Neural cell (in vitro differentiated cells): ENCODE results near the gene BICRAL. TPM values are rescaled to one million over a fixed set of nuclear protein-coding genes. Genes with fewer than 3 reads are reported as not detected.

Experiments
- H2AFZ ChIP-seq: fragments of 200-600, 300-800 bp; sonication (generic), shearing (Covaris generic); 2 replicates; pipeline ENCODE4 v1.6.0; 2014; ENCODE audit warnings: low read depth, mild to moderate bottlenecking, antibody characterized with exemption, low read length, moderate library complexity
- H3F3A ChIP-seq: fragments of 200-600 bp; shearing (Covaris generic); 2 replicates; pipeline ENCODE4 v1.6.1; 2016; ENCODE audit warnings: mild to moderate bottlenecking, moderate library complexity, mixed read lengths, antibody characterized with exemption, low read length; ENCODE audit not compliant: insufficient read depth, poor library complexity, severe bottlenecking
- H3K27ac ChIP-seq: fragments of 200-600, 300-800 bp; sonication (generic), shearing (Covaris generic); 2 replicates; pipeline ENCODE4 v1.5.1; 2014; ENCODE audit warnings: mild to moderate bottlenecking, low read length, moderate library complexity
- H3K27me3 ChIP-seq: fragments of 300-800, 200-600 bp; sonication (generic), shearing (Covaris generic); 2 replicates; pipeline ENCODE4 v1.6.0; 2014; ENCODE audit warnings: mild to moderate bottlenecking, low read depth, low read length, moderate library complexity; ENCODE audit not compliant: insufficient read depth
- H3K36me3 ChIP-seq: fragments of 300-800, 200-600 bp; sonication (generic), shearing (Covaris generic); 2 replicates; pipeline ENCODE4 v1.5.1; 2014; ENCODE audit warnings: mild to moderate bottlenecking, antibody characterized with exemption, low read length, moderate library complexity; ENCODE audit not compliant: insufficient read depth
- H3K4me2 ChIP-seq: fragments of 300-800, 200-600 bp; sonication (generic), shearing (Covaris generic); 2 replicates; pipeline ENCODE4 v1.6.0; 2014; ENCODE audit warnings: mild to moderate bottlenecking, low read length
- H3K4me3 ChIP-seq: fragments of 300-800, 200-600 bp; sonication (generic), shearing (Covaris generic); 2 replicates; pipeline ENCODE4 v1.5.1; 2014; ENCODE audit warnings: mild to moderate bottlenecking, low read length, moderate library complexity
- H3K79me2 ChIP-seq: fragments of 200-600 bp; shearing (Covaris generic); replicated peaks from 2 replicates; pipeline ENCODE4 v1.6.0; 2014; ENCODE audit warnings: mild to moderate bottlenecking, low read length, moderate library complexity; ENCODE audit not compliant: insufficient read depth
- H3K9ac ChIP-seq: fragments of 300-800, 200-600 bp; sonication (generic), shearing (Covaris generic); 2 replicates; pipeline ENCODE4 v1.6.1; 2016; ENCODE audit warnings: mild to moderate bottlenecking, low read length, mixed read lengths
- H3K9me2 ChIP-seq: fragments of 200-600 bp; shearing (Covaris generic); 2 replicates; pipeline ENCODE4 v1.6.1; 2016; ENCODE audit warnings: mild to moderate bottlenecking, low read length, mixed read lengths; ENCODE audit not compliant: insufficient read depth
- H3K9me3 ChIP-seq: fragments of 200-600, 300-800 bp; sonication (generic), shearing (Covaris generic); 2 replicates; pipeline ENCODE4 v1.6.1; 2016; ENCODE audit warnings: mild to moderate bottlenecking, mixed run types, low read length, moderate library complexity, mixed read lengths
- H4K20me1 ChIP-seq: fragments of 200-600 bp; shearing (Covaris generic); 2 replicates; pipeline ENCODE4 v1.6.1; 2016; ENCODE audit warnings: mild to moderate bottlenecking, mixed run types; ENCODE audit not compliant: insufficient read depth
- CTCF ChIP-seq: fragments of 450-650 bp; IDR thresholded peaks from 2 replicates; pipeline ENCODE4 v1.5.1; 2014; ENCODE audit warnings: antibody characterized with exemption, mild to moderate bottlenecking, moderate library complexity; ENCODE audit not compliant: poor library complexity, severe bottlenecking
- EP300 ChIP-seq: fragments of 450-650 bp; conservative IDR thresholded peaks from 2 replicates; pipeline ENCODE4 v1.6.1; 2014; ENCODE audit warnings: antibody characterized with exemption, mild to moderate bottlenecking, moderate library complexity; ENCODE audit not compliant: poor library complexity, severe bottlenecking
- EZH2 ChIP-seq: fragments of 200-600, 300-800 bp; shearing (Covaris generic), sonication (generic); IDR thresholded peaks from 2 replicates; pipeline ENCODE4 v1.6.1; 2014; ENCODE audit warnings: antibody characterized with exemption, low read length, borderline replicate concordance, mild to moderate bottlenecking; ENCODE audit not compliant: insufficient read depth, poor library complexity, severe bottlenecking
- MXI1 ChIP-seq: fragments of 450-650 bp; conservative IDR thresholded peaks from 2 replicates; pipeline ENCODE4 v1.6.1; 2014; ENCODE audit warnings: antibody characterized with exemption, mild to moderate bottlenecking; ENCODE audit not compliant: poor library complexity, severe bottlenecking
- POLR2AphosphoS5 ChIP-seq: IDR thresholded peaks from 2 replicates; pipeline ENCODE4 v1.6.1; 2012
- RAD21 ChIP-seq: fragments of 450-650 bp; conservative IDR thresholded peaks from 2 replicates; pipeline ENCODE4 v1.6.1; 2014; ENCODE audit warnings: antibody characterized with exemption, mild to moderate bottlenecking, moderate library complexity
- REST ChIP-seq: IDR thresholded peaks from 2 replicates; pipeline ENCODE4 v1.6.1; 2012; ENCODE audit warnings: borderline replicate concordance
- SMC3 ChIP-seq: fragments of 450-650 bp; conservative IDR thresholded peaks from 2 replicates; pipeline ENCODE4 v1.6.1; 2014; ENCODE audit warnings: antibody characterized with exemption, mild to moderate bottlenecking, moderate library complexity; ENCODE audit not compliant: poor library complexity
- TAF1 ChIP-seq: IDR thresholded peaks from 2 replicates; pipeline ENCODE4 v1.6.1; 2012; ENCODE audit warnings: low read depth
- polyA plus RNA-seq: library from polyadenylated mRNA; depleted of rRNA; stranded (reverse); fragments of >200 nt; gene quantifications from 2 replicates; pipeline ENCODE4 v1.2.3, GENCODE V29; 2014

BICRAL gene
- polyA plus RNA-seq, 1 donor from 2014 or later: 6.7 TPM

GRCh38 chr6:42766163-42766670 is 15.6 kb upstream of the BICRAL start:
- no peaks in the 10 kb centered on the region for H3F3A ChIP-seq
- no peak overlapping the region for H3K27ac ChIP-seq
- H3K27me3 ChIP-seq: no peaks in the 10 kb centered on the region
- H3K79me2 ChIP-seq: no peaks in the 10 kb centered on the region
- TF ChIP-seq TAF1: no peak
- no peak for TF ChIP-seq SMC3
- no peak for TF ChIP-seq MXI1
- no peak for TF ChIP-seq EZH2
- H4K20me1 ChIP-seq: no peaks in the 10 kb centered on the region
- no peak overlapping the region for H3K4me3 ChIP-seq
- no peaks in the 10 kb centered on the region for H3K9me3 ChIP-seq
- no peak overlapping the region for H2AFZ ChIP-seq
- no peak overlapping the region for H3K4me2 ChIP-seq
- H3K9me2 ChIP-seq: no peaks in the 10 kb centered on the region
- no peaks in the 10 kb centered on the region for H3K36me3 ChIP-seq
- H3K9ac ChIP-seq: no peak overlapping the region

- Histone ChIP-seq H3K27ac (no peak overlapping the region), H3F3A (no peaks in the 10 kb centered on the region), H3K4me2 (no peak overlapping the region), H3K9ac (no peak overlapping the region), H3K79me2 (no peaks in the 10 kb centered on the region), H3K9me2 (no peaks in the 10 kb centered on the region), H4K20me1 (no peaks in the 10 kb centered on the region), H3K36me3 (no peaks in the 10 kb centered on the region), H2AFZ (no peak overlapping the region), H3K27me3 (no peaks in the 10 kb centered on the region), H3K9me3 (no peaks in the 10 kb centered on the region), H3K4me3 (no peak overlapping the region)
- no peak for TF ChIP-seq POLR2AphosphoS5
- no peak for TF ChIP-seq TAF1
- TF ChIP-seq CTCF: no peak
- no peak for TF ChIP-seq EP300
- no peak for TF ChIP-seq REST
- no peak for TF ChIP-seq SMC3
- no peak for TF ChIP-seq RAD21
- TF ChIP-seq EZH2: no peak
- TF ChIP-seq MXI1: no peak
These were observed 12.8 kb upstream of the BICRAL start for GRCh38 chr6:42769051-42769450.
